Measurements from ENCODE around the gene GRM4.

The GRM4 gene

GRCh38 chr6:34155471-34156300 lies 9.8 kb upstream of the GRM4 start:
- Histone ChIP-seq H3K27ac (ENCODE audit: low read depth, low read length) (no peak overlapping the region), H3K9me3 (ENCODE audit: low read length) (peaks cover 7% of the 10 kb centered on the region), H3K4me3 (ENCODE audit: low read depth in 1 of 2, low read length in 2 of 2) (no peak overlapping the region), H3K9ac (ENCODE audit: low read length) (no peak overlapping the region), H3K27me3 (ENCODE audit: control insufficient read depth in 1 of 2, insufficient read depth in 2 of 2, low read length in 2 of 2) (peaks cover 9 to 45% of the 10 kb centered on the region in 2 donors), H3K4me1 (ENCODE audit: insufficient read depth, low read length) (peaks cover 8% of the 10 kb centered on the region), H3K36me3 (ENCODE audit: insufficient read depth, low read length) (no peaks in the 10 kb centered on the region)

GRCh38 chr6:34154668-34155447 lies 9.0 kb upstream of the GRM4 start:
- H3K27ac ChIP-seq (ENCODE audit: low read depth, low read length), result no peak overlapping the region
- H3K36me3 ChIP-seq (ENCODE audit: insufficient read depth, low read length), result no peaks in the 10 kb centered on the region
- no peak overlapping the region for H3K4me3 ChIP-seq (ENCODE audit: low read depth in 1 of 2, low read length in 2 of 2)
- peaks cover 12 to 50% of the 10 kb centered on the region in 2 donors for H3K27me3 ChIP-seq (ENCODE audit: control insufficient read depth in 1 of 2, insufficient read depth in 2 of 2, low read length in 2 of 2)
- peaks cover 8% of the 10 kb centered on the region for H3K4me1 ChIP-seq (ENCODE audit: insufficient read depth, low read length)
- no peak overlapping the region for H3K9ac ChIP-seq (ENCODE audit: low read length)
- H3K9me3 ChIP-seq (ENCODE audit: low read length), result peaks cover 3% of the 10 kb centered on the region

GRCh38 chr6:34152806-34153520 lies 7.1 kb upstream of the GRM4 start:
- no peaks in the 10 kb centered on the region for H3K9me3 ChIP-seq (ENCODE audit: low read length)
- H3K4me3 ChIP-seq (ENCODE audit: low read depth in 1 of 2, low read length in 2 of 2), result no peak overlapping the region
- H3K27ac ChIP-seq (ENCODE audit: low read depth, low read length), result no peak overlapping the region
- no peaks in the 10 kb centered on the region for H3K36me3 ChIP-seq (ENCODE audit: insufficient read depth, low read length)
- peaks cover 8% of the 10 kb centered on the region for H3K4me1 ChIP-seq (ENCODE audit: insufficient read depth, low read length)
- H3K27me3 ChIP-seq (ENCODE audit: control insufficient read depth in 1 of 2, insufficient read depth in 2 of 2, low read length in 2 of 2), result peaks cover 13 to 56% of the 10 kb centered on the region in 2 donors
- H3K9ac ChIP-seq (ENCODE audit: low read length), result no peak overlapping the region

- no peaks in the 10 kb centered on the region for H3K36me3 ChIP-seq (ENCODE audit: insufficient read depth, low read length)
- peaks cover 8% of the 10 kb centered on the region for H3K4me1 ChIP-seq (ENCODE audit: insufficient read depth, low read length)
- no peak overlapping the region for H3K9ac ChIP-seq (ENCODE audit: low read length)
- no peak overlapping the region for H3K27ac ChIP-seq (ENCODE audit: low read depth, low read length)
- no peak overlapping the region for H3K4me3 ChIP-seq (ENCODE audit: low read depth in 1 of 2, low read length in 2 of 2)
- H3K27me3 ChIP-seq (ENCODE audit: control insufficient read depth in 1 of 2, insufficient read depth in 2 of 2, low read length in 2 of 2), result peaks cover 13 to 56% of the 10 kb centered on the region in 2 donors
- no peaks in the 10 kb centered on the region for H3K9me3 ChIP-seq (ENCODE audit: low read length)
Observed at GRCh38 chr6:34152042-34152524, 6.2 kb upstream of the GRM4 start.

- H3K9ac ChIP-seq (ENCODE audit: low read length), result no peak overlapping the region
- H3K27me3 ChIP-seq (ENCODE audit: control insufficient read depth in 1 of 2, insufficient read depth in 2 of 2, low read length in 2 of 2), result peaks cover 13 to 57% of the 10 kb centered on the region in 2 donors
- H3K4me1 ChIP-seq (ENCODE audit: insufficient read depth, low read length), result peaks cover 8% of the 10 kb centered on the region
- no peaks in the 10 kb centered on the region for H3K9me3 ChIP-seq (ENCODE audit: low read length)
- H3K4me3 ChIP-seq (ENCODE audit: low read depth in 1 of 2, low read length in 2 of 2), result no peak overlapping the region
- H3K36me3 ChIP-seq (ENCODE audit: insufficient read depth, low read length), result no peaks in the 10 kb centered on the region
- H3K27ac ChIP-seq (ENCODE audit: low read depth, low read length), result no peak overlapping the region
Observed at GRCh38 chr6:34151321-34152041, 5.6 kb upstream of the GRM4 start.

- Histone ChIP-seq H3K4me1 (ENCODE audit: insufficient read depth, low read length) (peaks cover 8% of the 10 kb centered on the region), H3K36me3 (ENCODE audit: insufficient read depth, low read length) (no peaks in the 10 kb centered on the region), H3K4me3 (ENCODE audit: low read depth in 1 of 2, low read length in 2 of 2) (no peak overlapping the region), H3K9ac (ENCODE audit: low read length) (no peak overlapping the region), H3K27ac (ENCODE audit: low read depth, low read length) (no peak overlapping the region), H3K27me3 (ENCODE audit: control insufficient read depth in 1 of 2, insufficient read depth in 2 of 2, low read length in 2 of 2) (peaks cover 13 to 62% of the 10 kb centered on the region in 2 donors), H3K9me3 (ENCODE audit: low read length) (no peaks in the 10 kb centered on the region)
Observed at GRCh38 chr6:34150766-34151165, 4.9 kb upstream of the GRM4 start.

- H3K27ac ChIP-seq (ENCODE audit: low read depth, low read length), result no peak overlapping the region
- H3K9me3 ChIP-seq (ENCODE audit: low read length), result no peaks in the 10 kb centered on the region
- H3K4me3 ChIP-seq (ENCODE audit: low read depth in 1 of 2, low read length in 2 of 2), result no peak overlapping the region
- H3K36me3 ChIP-seq (ENCODE audit: insufficient read depth, low read length), result no peaks in the 10 kb centered on the region
- H3K4me1 ChIP-seq (ENCODE audit: insufficient read depth, low read length), result peaks cover 7% of the 10 kb centered on the region
- peaks cover 13 to 60% of the 10 kb centered on the region in 2 donors for H3K27me3 ChIP-seq (ENCODE audit: control insufficient read depth in 1 of 2, insufficient read depth in 2 of 2, low read length in 2 of 2)
- H3K9ac ChIP-seq (ENCODE audit: low read length), result no peak overlapping the region
Observed at GRCh38 chr6:34149831-34150400, 4.0 kb upstream of the GRM4 start.

- H3K27me3 ChIP-seq (ENCODE audit: control insufficient read depth in 1 of 2, insufficient read depth in 2 of 2, low read length in 2 of 2), result peaks cover 12 to 60% of the 10 kb centered on the region in 2 donors
Observed at GRCh38 chr6:34149452-34149810, 3.5 kb upstream of the GRM4 start.

GRCh38 chr6:34148631-34149451 lies 3.0 kb upstream of the GRM4 start:
- no peak overlapping the region for H3K27ac ChIP-seq (ENCODE audit: low read depth, low read length)
- H3K9ac ChIP-seq (ENCODE audit: low read length), result no peak overlapping the region
- H3K4me1 ChIP-seq (ENCODE audit: insufficient read depth, low read length), result peaks cover 6% of the 10 kb centered on the region
- H3K27me3 ChIP-seq (ENCODE audit: control insufficient read depth in 1 of 2, insufficient read depth in 2 of 2, low read length in 2 of 2), result peaks cover 7 to 60% of the 10 kb centered on the region in 2 donors
- H3K36me3 ChIP-seq (ENCODE audit: insufficient read depth, low read length), result no peaks in the 10 kb centered on the region
- H3K4me3 ChIP-seq (ENCODE audit: low read depth in 1 of 2, low read length in 2 of 2), result no peak overlapping the region
- H3K9me3 ChIP-seq (ENCODE audit: low read length), result no peaks in the 10 kb centered on the region

More at GRCh38 chr6:34149452-34149810, 3.5 kb upstream of the GRM4 start:
- no peaks in the 10 kb centered on the region for H3K9me3 ChIP-seq (ENCODE audit: low read length)
- H3K4me3 ChIP-seq (ENCODE audit: low read depth in 1 of 2, low read length in 2 of 2), result no peak overlapping the region
- H3K4me1 ChIP-seq (ENCODE audit: insufficient read depth, low read length), result peaks cover 4% of the 10 kb centered on the region
- no peak overlapping the region for H3K9ac ChIP-seq (ENCODE audit: low read length)
- H3K27ac ChIP-seq (ENCODE audit: low read depth, low read length), result no peak overlapping the region
- no peaks in the 10 kb centered on the region for H3K36me3 ChIP-seq (ENCODE audit: insufficient read depth, low read length)

All from muscle layer of colon (tissue), 2 donors.